ENCODE data around the gene RBBP8.

The RBBP8 gene

DNA sequence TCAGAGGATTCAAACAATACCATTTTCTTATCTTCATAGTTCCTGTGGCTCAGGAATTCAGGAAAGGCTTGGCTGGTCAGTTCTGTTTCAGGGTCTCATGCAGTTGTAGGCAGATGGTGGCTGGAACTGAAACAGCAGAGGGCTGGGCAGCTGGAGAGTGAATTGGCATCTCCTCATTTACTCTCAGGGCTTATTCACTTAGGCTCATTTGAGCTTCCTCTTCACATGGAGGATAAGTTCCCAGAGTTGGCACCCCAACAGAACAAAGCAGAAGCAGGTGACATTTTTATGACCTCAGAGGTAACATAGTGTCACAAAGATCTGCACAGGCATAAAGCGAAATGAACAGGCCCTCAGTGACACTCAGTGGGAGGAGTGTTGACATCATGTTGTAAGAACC, 66.1 kb downstream of the RBBP8 start:
- DNase-seq (ENCODE audit: low spot score): no peak

- DNase-seq (ENCODE audit: low spot score): no peak
Measured at GRCh38 chr18:22999647-23000046, 66.5 kb downstream of the RBBP8 start.

DNA sequence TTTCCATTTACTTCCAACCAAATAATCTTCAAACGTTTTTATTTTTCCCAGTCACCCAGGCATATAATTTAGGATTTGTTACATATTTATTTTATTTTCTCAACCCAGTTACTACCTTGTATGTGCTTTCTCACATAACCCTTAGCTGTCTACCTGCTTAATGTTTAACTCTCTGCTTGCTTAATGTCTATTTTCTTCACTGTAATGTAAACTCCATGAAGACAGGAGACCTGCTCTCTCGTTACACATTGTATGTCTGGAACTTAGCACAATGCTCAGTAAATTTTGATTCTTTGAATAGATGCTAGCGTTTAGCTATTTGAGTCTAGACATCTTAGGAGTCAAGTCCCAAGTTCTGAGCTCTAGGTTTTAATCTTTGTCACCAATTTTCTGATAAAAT, 70.2 kb downstream of the RBBP8 start:
- DNase-seq (ENCODE audit: low spot score): no peak

DNA sequence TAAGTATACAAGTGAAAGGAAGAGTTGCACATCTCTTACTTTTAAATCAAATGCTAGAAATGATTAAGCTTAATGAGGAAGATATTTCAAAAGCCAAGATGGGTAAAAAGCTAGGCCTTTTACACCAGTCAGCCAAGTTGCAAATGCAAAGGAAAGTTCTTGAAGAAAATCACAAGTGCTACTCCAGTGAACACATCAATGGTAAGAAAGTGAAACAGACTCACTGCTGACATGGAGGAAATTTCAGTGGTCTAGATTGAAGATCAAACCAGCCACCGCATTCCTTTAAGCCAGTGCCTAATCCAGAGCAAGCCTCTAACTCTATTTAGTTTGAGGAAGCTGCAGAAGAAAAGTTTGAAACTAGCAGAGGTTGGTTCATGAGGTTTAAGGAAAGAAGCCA, 79.1 kb downstream of the RBBP8 start:
- no peak for DNase-seq (ENCODE audit: low spot score)

- DNase-seq (ENCODE audit: low spot score): no peak
Measured at GRCh38 chr18:23020555-23021294, 87.6 kb downstream of the RBBP8 start.

DNA sequence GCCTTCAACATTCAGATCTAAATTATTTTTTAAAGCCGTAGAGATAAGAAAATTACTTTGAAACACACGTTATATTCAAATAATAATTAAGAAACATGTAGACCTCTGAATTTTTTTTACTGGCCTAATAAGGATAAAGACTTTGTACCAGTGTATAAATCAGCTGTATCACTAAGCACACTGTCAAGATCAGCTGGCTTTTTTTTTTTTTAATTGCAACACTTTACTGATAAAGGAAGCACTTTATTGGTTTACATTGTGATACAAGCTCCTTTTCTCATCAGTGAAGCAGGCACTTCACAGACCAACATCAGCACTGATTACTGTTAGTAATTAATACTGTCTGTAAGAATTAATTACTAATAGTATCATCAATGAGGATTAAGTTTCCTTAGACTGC, 88.5 kb downstream of the RBBP8 start:
- DNase-seq (ENCODE audit: low spot score): no peak

- no peak for DNase-seq (ENCODE audit: low spot score)
Measured at GRCh38 chr18:23032030-23032582, 99.0 kb downstream of the RBBP8 start.

- no peak for DNase-seq (ENCODE audit: low spot score)
Measured at GRCh38 chr18:23033056-23033455, 99.9 kb downstream of the RBBP8 start.

DNA sequence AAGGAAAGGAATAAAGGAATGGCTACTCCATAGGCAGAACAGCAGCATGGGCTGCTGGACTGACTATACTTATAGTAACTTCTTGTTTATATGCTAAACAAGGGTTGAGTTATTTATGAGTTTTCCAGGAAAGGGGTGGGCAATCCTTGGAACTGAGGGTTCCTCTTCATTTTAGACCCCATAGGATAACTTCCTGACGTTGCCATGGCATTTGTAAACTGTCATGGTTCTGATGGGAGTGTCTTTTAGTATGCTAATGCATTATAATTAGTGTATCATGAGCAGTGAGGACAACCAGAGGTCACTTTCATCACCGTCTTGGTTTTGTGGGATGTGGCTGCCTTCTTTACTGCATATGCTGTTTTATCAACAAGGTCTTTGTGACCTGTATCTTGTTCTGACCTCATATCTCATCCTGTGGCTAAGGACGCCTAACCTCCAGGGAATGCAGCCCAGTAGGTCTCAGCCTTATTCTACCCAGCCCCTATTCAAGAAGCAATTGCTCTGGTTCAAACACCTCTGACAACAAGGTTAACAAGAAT, 103.6 kb downstream of the RBBP8 start:
- no peak for DNase-seq (ENCODE audit: low spot score)

DNA sequence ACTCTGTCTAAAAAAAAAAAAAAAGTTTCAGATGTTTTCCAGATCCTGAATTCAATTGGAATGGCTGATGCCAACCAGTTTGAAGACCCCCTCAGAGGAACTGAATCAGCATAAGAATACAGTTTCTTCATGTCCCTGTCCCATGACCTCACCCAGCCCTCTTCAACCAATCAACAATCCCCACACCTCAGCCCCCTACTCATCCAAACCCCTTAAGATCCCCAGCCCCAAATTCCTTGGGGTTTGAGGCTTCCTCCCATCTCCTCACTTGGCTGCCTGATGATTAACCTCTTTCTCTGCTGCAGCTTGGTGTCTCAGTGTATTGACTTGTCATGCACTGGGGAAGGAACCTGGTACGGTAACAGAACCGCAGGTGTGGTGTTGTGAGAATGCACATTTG, 104.5 kb downstream of the RBBP8 start:
- DNase-seq (ENCODE audit: low spot score): no peak

- DNase-seq (ENCODE audit: low spot score): no peak
Measured at GRCh38 chr18:23038712-23039111, 105.6 kb downstream of the RBBP8 start.

DNA sequence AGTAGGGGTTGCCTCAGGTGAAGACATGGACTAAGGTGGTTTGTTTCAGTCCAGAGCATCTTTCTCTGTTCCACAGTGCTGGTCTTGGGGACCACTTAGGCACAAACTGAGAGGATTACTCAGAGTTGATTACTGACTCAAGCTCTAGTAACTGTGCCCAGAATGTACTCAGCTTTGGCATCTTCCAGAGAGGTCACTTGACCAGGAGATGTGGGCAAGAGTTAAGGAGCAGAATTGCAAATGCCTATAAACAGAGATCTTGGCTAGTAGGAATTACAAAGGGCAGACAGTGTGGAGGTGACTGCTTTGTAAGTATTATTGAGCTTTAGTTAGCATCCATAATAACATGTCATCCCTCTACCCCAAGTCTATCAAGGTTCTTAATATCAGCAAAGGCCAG, 109.0 kb downstream of the RBBP8 start:
- DNase-seq (ENCODE audit: low spot score): no peak

DNA sequence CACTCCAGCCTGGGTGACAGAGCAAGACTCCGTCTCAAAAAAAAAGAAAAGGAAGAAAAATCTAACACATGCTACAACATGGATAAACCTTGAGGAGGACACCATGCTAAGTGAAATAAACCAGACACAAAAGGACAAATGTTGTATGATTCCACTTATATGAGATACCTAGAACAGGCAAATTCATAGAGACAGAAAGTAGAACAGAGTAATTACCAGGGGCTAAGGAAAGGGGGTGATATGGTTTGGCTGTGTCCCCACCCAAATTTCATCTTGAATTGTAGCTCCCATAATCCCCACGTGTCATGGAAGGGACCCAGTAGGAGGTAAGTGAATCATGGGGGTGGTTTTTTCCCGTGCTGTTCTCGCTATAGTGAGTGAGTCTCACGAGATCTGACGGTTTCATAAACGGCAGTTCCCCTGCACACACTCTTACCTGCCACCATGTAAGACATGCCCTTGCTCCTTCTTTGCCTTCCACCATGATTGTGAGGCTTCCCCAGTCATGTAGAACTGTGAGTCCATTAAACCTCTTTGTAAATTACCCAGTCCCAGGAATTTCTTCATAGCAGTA, 110.8 kb downstream of the RBBP8 start:
- no peak for DNase-seq (ENCODE audit: low spot score)

- no peak for DNase-seq (ENCODE audit: low spot score)
Measured at GRCh38 chr18:23049698-23050373, 116.7 kb downstream of the RBBP8 start.

DNA sequence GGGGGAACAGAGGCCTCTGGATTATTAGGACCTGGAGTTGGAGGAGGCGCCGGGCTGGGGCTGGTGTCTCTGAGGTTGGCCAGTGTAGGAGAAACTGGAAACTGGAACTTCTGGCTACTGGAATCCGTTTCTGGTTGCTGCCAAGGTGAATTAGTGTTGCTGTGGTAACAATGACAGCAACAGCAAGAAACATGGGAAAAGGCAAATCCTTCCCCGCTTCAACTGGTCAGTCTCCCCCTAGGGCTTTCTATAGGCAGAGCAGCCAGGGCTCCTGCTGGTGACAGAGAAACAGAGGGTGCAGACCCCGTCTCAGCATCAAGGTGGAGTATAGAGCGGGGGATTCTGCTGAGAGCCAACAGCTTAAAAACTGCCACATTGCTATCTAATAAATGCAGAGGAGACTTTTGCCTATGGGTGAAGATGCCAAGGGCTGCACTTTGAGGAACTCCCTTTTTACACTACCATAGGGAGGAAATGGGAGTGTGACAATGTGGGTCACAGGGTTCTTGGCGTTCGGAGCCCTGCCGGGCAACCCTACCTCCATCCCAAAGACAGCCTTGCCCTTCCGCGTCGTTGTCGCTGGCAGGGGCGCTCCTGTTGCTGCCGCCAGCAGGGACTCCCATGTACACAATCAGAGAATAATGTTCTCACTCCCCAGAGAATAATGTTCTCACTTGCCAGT, 120.8 kb downstream of the RBBP8 start:
- DNase-seq (ENCODE audit: low spot score): peak; percentile 31

DNA sequence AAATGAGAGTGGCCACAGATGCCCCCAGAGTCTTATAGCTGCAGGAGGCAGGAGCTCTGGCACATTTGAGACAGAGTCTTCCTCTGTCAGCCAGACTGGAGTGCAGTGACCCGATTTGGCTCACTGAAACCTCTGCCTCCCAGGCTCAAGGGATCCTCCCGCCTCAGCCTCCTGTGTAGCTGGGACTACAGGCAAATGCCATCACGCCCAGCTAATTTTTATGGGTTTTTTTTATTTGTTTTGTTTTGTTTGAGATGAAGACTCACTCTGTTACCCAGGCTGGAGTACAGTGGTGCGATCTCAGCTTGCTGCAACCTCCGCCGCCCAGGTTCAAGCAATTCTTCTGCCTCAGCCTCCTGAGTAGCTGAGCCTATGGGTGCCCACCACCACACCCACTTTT, 121.4 kb downstream of the RBBP8 start:
- no peak for DNase-seq (ENCODE audit: low spot score)

DNA sequence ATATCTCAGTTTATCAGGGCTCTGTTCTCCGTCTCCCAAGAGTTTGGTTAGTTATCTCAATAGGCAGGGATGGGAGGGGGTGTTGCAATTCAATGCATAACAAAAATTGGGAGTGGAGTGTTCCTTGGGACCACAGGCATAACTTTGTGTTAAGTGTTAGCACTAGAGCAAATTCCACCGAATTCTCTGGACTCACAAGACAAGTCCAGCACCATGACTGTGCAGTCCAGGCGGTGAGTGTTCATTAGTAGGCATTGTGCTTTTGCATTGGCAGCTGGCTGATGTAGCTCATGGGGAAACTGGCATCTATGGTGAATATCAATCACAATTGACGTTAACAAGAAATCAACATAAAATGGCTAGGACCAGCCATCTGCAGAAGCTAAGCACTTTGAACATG, 123.2 kb downstream of the RBBP8 start:
- no peak for DNase-seq (ENCODE audit: low spot score)

DNA sequence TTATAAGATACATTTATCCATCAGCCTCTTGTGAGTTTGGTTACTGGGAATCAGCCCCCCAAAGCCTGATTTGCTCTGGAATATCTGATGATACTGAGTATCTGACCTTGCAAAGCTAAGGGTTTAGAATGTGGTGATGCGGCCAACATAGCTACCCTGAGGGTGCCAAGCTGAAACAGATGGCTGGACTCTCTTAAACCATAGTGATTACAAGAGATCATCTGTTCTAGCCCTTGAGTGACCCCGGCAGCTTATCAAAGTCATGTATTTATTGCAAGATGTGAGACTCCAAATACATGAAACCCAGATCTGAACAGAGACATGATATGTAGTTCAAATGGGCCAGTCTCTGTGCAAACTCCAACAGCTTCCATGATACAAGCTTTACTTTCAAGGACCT, 124.0 kb downstream of the RBBP8 start:
- no peak for DNase-seq (ENCODE audit: low spot score)

DNA sequence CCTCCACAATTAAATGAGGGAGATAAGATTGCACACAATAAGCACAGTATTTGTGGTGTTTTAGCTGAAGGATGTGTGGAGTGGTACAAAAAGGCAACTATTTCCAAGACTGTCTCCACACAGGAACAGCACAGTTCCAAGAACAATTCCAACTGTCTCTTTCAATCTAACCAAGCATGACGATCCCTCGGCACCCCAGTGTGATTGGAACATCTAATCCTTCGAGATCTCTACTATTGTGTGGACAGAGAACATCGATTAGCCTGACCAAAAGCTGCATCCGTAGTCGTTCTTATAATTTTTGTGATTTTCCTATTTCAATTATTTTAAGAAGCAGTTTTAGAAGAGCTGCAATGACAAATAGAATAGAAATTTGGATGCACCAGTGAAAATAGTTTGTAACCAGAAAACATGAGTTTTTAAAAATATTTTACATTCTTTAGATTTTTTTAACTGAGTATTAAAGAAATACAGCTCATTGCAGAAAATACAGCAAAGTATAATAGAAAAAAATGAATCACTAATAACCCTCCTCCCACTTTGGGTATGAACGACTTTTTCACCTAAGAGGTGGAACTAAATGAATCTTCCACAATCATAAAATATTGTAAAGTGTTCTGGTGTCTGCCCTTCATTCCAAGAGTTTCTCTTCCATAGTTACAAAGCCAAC, 125.8 kb downstream of the RBBP8 start:
- DNase-seq (ENCODE audit: low spot score): no peak

DNA sequence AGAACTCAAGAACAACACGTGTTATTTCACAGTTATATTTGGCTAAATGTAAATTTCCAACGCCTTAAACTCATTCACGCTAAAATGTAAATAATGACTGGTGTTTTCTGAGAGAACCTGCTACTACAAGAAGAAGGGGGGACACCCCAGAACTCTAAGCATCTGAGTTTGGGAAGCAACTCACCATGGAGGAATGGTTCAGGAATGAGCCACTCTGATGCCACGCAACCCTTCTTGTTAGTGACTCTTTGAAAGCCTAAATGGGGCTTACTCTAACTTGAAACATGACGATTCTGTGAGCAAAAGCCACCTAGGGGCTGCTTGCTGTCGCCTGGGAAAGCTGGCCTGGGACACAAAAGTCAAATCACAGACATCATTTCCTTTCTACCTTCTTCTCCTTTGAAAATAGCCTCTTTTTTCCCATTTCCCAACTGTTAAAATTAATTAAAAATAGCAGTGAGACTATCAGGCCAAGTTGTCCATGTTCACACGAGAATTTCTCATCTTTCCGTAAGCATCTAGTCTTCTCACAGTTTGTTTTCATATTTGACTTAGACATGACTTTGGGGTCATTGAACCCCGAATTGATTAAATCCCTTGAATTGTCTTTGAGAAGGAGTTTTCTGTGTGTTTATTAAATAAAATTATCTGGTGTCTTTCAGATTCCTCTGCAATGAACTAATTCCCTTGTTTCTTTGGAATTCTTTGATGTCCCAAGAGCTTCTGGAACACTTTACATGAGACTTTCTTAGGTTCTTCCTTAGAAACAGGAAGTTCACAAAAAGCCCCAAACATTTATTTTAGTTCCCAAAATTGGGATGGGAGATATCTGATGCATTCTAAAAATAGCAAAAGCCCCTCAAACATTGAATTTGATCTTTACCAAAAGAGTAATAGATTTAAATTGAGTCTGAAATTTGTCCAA, 126.7 kb downstream of the RBBP8 start:
- no peak for DNase-seq (ENCODE audit: low spot score)

DNA sequence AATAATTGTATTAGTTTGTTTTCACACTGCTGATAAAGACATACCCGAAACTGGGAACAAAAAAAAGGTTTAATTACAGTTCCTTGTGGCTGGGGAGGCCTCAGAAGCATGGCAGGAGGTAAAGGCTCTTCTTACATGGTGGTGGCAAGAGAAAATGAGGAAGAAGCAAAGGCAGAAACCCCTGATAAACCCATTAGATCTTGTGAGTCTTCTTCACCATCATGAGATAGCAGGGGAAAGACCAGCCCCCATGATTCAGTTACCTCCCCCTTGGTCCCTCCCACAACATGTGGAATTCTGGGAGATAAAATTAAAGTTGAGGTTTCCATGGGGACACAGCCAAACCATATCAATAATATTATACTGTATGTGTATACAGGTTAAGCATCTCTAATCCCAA, 128.9 kb downstream of the RBBP8 start:
- no peak for DNase-seq (ENCODE audit: low spot score)

Measured in Ammon's horn (tissue), 1 donor.